ENCODE measurements around the gene DSCAML1.
"Not testable (repeated sequence)": the region's sequence is repeated elsewhere in the genome, so short reads cannot be mapped to it uniquely, and the experiment has no call there.

Gene DSCAML1

DNA sequence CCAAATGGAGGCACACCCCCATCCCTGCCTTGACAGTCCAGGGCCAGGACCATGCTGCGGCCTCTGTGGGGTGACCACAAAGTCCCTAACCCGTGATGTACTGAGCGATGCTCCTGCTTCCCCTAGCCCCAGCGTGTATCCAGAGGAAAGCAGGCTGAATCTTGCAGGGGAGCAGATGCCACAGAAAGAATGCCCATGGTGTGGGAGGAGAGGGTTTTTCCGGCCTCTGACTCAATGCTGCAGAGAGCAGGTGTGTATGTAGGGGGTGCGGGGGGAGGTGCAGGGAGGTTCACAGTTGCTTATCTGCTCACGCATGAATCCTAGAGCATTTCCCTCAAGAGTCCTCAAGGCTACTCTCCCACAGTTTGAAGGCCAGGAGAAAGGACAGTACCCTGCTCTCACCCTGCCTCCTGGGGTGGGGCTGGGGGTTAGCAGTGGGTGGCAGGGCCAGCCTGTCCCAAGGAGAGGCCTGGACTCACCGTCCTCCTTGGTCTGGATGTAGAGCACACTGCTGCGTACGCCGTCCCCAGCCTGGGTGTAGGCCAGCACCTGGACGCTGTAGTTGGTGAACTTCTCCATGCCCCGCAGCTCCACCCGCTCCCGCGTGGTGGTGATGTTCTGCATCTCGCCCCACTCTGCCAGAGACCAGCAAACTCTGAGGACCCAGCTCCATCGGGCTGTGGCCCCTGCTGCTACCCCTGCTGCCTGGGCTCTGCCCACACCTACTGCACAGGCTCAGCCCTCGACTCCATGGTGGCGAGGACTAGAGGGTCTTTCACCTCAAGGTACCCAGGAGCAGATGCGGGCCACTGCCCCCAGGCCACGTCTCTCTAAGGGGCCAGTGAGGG, 338.5 kb downstream of the DSCAML1 start:
- DNase-seq (ENCODE audit: low read depth in 2 of 2, low spot score in 1 of 2) = no peak

GRCh38 chr11:117457835-117458234, 339.2 kb downstream of the DSCAML1 start:
- DNase-seq (ENCODE audit: low read depth in 2 of 2, low spot score in 1 of 2) = no peak

DNA sequence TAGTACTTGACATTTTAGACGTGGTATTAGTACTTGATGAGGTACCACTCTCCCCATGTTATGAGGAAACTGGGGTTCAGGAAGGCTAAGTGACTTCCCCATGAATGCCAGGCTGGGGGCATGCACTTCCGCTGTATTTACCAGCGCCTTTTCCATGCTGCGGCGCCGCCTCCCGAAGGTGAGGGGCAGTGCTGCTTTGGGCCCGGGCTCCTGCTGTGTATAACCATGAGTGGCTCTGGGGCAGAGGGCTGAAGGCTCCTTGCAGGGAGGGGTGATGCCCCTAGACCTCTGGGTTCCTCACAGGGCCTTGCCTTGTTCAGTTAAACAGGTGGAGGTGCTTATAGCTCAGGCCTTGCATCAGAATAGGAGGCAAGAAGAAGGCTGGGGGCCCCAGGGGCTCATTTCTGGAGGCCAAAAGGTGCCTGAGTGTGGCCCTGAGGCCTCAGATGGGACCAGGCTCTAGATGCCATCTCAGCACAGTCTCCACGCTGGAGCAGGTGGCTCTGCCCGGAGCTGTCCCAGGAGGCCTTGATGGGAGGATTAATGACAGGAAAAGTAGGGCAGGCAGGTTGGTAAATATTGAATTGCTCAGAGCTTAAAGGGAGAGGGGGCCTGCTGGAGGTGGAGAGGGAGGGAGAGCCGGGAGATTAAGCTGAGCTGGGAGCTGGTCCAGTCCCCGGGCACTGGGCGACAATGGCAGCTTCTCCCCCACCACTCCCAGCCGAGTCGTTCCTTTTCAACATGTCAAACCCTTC, 339.8 kb downstream of the DSCAML1 start:
- no peak for DNase-seq (ENCODE audit: low read depth in 2 of 2, low spot score in 1 of 2)

DNA sequence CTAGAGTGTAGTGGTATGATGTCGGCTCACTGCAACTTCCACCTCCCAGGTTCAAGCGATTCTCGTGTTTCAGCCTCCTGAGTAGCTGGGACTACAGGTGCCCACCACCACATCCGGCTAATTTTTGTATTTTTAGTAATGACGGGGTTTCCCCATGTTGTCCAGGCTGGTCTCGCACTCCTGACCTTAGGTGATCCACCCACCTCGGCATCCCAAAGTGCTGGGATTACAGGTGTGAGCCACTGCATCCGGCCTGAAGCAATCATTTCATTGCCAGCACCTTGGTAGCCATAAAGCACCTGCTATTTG, 340.3 kb downstream of the DSCAML1 start:
- DNase-seq (ENCODE audit: low read depth in 2 of 2, low spot score in 1 of 2) = not testable (repeated sequence)

DNA sequence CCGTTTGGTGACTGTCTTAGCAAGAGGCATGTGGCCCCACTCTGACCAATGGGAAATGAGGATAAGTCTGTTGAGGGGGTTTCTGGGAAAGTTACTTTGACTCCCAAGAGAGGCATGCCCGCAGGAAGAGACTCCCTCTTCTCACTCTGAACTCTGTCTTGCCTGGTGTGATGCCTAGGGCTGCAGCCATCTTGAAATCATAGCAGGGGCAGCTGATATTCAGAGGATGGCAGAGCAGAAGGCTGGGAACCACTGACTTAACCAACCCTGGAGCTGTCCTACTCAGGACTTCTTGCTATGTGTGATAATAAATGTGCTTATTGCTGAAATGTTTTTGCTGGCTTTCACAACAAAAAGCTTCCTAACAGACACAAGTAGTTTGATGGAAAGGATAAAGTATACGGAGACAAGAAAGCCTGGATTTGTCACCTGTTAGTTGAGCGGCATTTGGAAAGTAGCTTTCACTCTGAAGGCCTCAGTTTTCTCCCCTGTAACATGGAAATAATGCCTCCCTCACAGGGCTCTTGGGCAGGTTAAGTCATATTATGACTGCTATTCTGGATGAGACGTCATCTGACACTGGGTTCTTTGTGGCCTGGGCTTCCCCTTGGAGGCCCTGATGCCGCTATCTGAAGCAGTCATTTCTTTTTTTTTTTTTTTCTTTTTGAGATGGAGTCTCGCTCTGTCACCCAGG, 340.8 kb downstream of the DSCAML1 start:
- DNase-seq (ENCODE audit: low read depth in 2 of 2, low spot score in 1 of 2) = no peak

DNA sequence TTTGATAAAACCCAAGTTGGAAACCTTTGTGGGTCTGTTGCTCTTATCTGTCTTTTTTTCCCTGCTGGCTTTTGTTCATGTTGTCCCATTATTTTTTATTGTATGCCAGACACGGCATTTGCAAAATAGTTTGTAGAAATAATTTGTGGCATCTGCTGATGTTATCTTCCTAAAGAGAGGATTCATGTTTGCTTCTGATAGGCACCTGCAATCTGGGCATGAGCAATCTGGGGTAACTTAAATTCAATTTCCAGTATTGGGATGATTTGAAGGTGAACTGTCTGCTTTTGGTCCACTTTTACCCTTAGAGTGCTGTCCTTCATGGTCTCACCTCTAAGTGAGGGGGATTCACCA, 342.5 kb downstream of the DSCAML1 start:
- no peak for DNase-seq (ENCODE audit: low read depth in 2 of 2, low spot score in 1 of 2)

- DNase-seq (ENCODE audit: low read depth in 2 of 2, low spot score in 1 of 2) = no peak
Observed at GRCh38 chr11:117453886-117454563, 343.0 kb downstream of the DSCAML1 start.

DNA sequence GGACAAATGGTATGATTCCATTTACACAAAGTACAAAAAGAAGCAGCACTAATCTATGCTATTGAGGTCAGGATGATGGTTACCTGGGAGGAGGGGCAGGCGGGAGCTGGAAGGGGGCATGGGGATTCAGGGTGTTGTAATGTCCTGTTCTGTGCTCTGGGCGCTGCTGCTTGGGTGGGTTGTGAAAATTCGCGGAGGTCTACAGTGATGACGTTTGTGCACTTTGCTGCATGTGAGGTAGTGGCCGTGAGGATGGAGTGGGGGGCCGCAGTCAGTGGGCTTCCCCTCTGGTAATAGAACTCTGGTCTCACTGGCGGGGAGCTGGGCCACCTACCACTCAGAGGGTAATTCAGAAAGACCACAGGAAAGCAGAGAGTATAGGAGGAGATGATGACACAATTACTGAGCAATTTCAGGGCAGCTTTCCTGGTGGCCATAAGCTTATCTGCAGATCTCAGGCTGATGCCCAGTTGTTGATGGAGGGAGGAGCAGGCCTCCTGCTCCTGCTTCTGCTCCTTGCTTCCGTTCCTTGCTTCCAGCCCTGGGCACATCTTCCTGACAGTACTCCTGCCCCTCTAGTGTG, 347.8 kb downstream of the DSCAML1 start:
- no peak for DNase-seq (ENCODE audit: low read depth in 2 of 2, low spot score in 1 of 2)

DNA sequence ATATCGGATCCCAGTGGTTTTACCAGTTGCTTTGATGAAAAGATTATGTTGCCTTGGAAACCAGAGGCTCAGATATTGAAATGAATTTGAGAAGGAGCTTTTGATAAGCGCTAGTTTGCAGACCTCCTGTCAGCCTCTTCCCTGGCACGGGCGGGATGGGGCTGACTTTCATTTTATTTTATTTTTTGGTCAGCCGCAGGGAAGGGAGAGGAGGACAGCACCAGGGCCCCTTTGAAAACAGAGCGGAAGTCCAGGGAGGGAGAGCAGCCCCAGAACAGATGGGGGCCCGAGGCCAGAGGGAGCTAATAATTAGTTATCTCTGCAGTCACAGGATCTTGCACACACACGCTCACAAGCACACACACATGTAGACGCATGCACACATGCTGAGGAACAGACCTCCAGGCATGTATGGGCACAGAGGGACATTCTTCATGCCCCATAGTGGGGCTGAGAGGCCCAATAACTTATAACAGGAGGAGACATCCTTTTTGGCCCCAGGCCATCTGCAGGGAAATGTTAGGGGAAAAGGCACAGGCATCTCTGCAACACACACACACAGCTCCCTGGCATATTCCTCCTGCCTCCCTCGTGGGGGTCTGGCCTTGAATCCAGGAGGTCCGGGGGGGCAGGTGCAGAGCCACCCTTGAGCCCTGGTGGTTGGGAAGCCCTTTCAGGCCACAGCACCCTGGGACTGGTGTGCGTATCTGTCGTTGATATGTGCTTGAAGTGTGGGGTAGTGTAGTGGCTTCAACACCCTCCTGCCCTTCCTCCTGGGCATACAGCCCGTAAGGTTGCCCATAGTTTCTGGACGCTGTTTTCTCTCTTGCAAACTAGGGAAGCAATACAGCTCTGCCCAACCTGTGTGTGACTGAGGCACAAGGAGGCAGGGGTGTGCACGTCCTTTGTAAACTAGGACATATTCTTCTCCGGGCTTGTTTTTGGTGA, 352.0 kb downstream of the DSCAML1 start:
- no peak for DNase-seq (ENCODE audit: low read depth in 2 of 2, low spot score in 1 of 2)

DNA sequence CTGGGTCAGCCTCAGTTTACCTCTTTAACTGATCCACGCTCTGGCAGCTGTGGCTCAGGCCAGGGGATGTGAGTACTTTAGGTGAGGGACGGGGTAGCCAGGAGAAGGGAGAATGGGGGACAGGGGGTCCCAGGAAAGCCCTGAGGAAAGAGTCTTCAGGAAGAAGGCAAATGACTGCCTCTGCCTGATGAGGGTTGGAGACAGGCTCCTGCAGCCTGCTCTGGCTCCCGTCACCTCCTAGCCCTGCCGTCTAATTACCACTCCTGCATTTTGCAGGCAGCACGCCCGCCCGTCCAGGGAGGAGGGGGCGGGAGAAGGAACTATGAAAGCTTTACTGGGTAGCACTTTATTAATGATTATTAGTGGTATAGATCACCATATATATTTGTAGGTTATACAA, 352.8 kb downstream of the DSCAML1 start:
- DNase-seq (ENCODE audit: low read depth in 2 of 2, low spot score in 1 of 2) = no peak

- DNase-seq (ENCODE audit: low read depth in 2 of 2, low spot score in 1 of 2) = no peak
Observed at GRCh38 chr11:117443266-117444186, 353.5 kb downstream of the DSCAML1 start.

DNA sequence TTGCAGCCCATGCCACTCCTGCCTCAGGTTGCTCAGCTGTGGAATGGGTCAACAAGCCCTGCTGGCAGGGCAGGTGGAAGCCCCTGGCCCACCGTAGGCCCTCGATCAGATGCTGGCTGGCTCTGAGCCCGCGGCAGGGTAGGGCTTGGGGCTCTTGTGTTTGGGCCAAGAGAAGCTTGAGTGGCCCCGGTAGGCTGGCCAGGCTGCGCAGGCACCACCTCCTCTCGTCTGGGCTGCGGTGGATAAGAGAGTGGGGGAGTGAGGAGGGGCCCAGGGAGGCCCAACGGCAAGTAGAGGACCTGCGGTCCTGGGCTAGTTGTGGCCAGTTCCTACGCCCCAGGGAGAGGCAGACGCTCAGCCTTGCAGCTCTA, 354.2 kb downstream of the DSCAML1 start:
- no peak for DNase-seq (ENCODE audit: low read depth in 2 of 2, low spot score in 1 of 2)

GRCh38 chr11:117442049-117442868, 354.8 kb downstream of the DSCAML1 start:
- DNase-seq (ENCODE audit: low read depth in 2 of 2, low spot score in 1 of 2) = no peak

GRCh38 chr11:117441146-117441975, 355.7 kb downstream of the DSCAML1 start:
- DNase-seq (ENCODE audit: low read depth in 2 of 2, low spot score in 1 of 2) = no peak

DNA sequence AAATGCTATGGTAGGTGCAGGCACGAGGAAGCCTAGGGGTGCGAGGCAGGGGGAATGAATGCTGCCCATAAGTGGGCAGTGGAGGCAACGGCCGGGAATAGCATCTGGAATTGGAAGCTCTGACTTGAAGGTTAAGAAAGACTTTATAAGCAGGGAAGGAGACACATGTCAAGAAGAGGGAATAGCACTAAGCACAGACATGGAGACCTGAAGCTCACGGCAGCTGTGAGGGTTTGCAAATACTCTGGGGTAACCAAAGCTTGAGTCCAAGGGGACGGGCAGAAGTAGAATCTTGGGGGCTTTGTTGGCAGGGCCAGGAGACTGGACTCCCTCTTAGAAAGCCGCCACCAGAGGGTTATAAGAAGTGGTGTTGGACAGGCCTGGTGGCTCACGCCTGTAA, 356.8 kb downstream of the DSCAML1 start:
- no peak for DNase-seq (ENCODE audit: low read depth in 2 of 2, low spot score in 1 of 2)

GRCh38 chr11:117439256-117439655, 357.8 kb downstream of the DSCAML1 start:
- DNase-seq (ENCODE audit: low read depth in 2 of 2, low spot score in 1 of 2) = no peak

DNA sequence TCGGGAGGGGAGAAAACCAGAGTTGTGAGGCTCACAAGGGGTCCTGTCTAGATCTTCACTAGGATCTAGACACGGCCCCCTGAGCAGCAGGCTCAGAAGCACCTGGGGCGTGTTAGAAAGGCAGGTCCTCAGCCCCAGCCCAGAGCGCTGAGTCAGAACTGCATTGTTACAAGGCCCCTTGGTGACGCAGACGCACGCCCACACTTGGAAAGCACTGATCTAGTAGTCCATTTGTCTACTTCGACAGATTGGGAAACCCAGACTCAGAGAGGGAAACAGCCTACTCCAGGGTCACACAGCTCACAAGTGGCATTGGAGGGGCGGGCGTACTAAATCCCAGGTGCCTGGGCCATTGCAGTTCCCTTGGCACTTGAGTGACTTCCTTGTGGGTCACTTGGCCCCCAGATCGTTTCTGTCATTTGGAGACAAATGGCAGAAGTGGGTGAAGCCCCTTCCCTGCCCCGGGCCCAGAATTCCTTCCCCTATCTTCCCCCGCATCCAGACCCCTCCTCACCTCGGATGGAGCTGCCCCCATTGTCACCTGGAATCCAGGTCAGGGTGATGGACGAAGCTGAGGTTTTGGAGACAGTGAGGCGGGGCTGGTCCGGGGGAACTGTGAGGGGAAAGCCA, 358.5 kb downstream of the DSCAML1 start:
- no peak for DNase-seq (ENCODE audit: low read depth in 2 of 2, low spot score in 1 of 2)
